HepG2 (cell line): ENCODE results near the gene GSDMA. TPM values are rescaled to one million over a fixed set of nuclear protein-coding genes. Genes with fewer than 3 reads are reported as not detected.

Experiments used
- ERF ChIP-seq: IDR thresholded peaks from 2 replicates; pipeline ENCODE4 v1.6.1; 2018; ENCODE audit warnings: missing biosample characterization, missing genetic modification reagents
- GZF1 ChIP-seq: sonication (generic); formaldehyde crosslinking; IDR thresholded peaks from 2 replicates; pipeline ENCODE4 v1.5.1; 2020; ENCODE audit warnings: mild to moderate bottlenecking, missing genetic modification reagents
- HMG20A ChIP-seq: IDR thresholded peaks from 2 replicates; pipeline ENCODE4 v1.6.1; 2016; ENCODE audit warnings: borderline replicate concordance
- HMGXB3 ChIP-seq: sonication (generic); formaldehyde crosslinking; IDR thresholded peaks from 2 replicates; pipeline ENCODE4 v1.4.0; 2020; ENCODE audit warnings: missing genetic modification reagents, borderline replicate concordance
- HNRNPL ChIP-seq: fragments of 200-400 bp; formaldehyde crosslinking; IDR thresholded peaks from 2 replicates; pipeline ENCODE4 v1.6.1; 2017; ENCODE audit warnings: mild to moderate bottlenecking, low read depth, low read length
- KDM5B ChIP-seq: sonication (generic); formaldehyde crosslinking; IDR thresholded peaks from 2 replicates; pipeline ENCODE4 v1.4.0; 2020; ENCODE audit warnings: missing genetic modification reagents, mild to moderate bottlenecking, borderline replicate concordance
- MAF1 ChIP-seq: sonication (generic); formaldehyde crosslinking; IDR thresholded peaks from 2 replicates; pipeline ENCODE4 v1.5.0; 2020; ENCODE audit warnings: missing genetic modification reagents, borderline replicate concordance
- NFKBIZ ChIP-seq: IDR thresholded peaks from 2 replicates; pipeline ENCODE4 v1.6.1; 2018; ENCODE audit warnings: missing genetic modification reagents, missing compliant biosample characterization
- PAXIP1 ChIP-seq: sonication (generic); formaldehyde crosslinking; conservative IDR thresholded peaks from 2 replicates; pipeline ENCODE4 v1.4.0; 2020; ENCODE audit warnings: mild to moderate bottlenecking, missing genetic modification reagents, moderate library complexity
- PCBP1 ChIP-seq: fragments of 200-400 bp; formaldehyde crosslinking; IDR thresholded peaks from 2 replicates; pipeline ENCODE4 v1.6.1; 2017; ENCODE audit warnings: mild to moderate bottlenecking, low read depth, low read length, borderline replicate concordance
- XRCC5 ChIP-seq: fragments of 200-400 bp; formaldehyde crosslinking; optimal IDR thresholded peaks from 2 replicates; pipeline ENCODE3; 2017; ENCODE audit warnings: mild to moderate bottlenecking, low read length
- YEATS2 ChIP-seq: sonication (generic); formaldehyde crosslinking; IDR thresholded peaks from 2 replicates; pipeline ENCODE4 v1.4.0; 2020; ENCODE audit warnings: missing genetic modification reagents, borderline replicate concordance
- ZBTB4 ChIP-seq: sonication (generic); formaldehyde crosslinking; IDR thresholded peaks from 2 replicates; pipeline ENCODE4 v1.4.0; 2020; ENCODE audit warnings: missing genetic modification reagents, mild to moderate bottlenecking, borderline replicate concordance
- ZNF224 ChIP-seq: sonication (generic); formaldehyde crosslinking; IDR thresholded peaks from 2 replicates; pipeline ENCODE4 v1.5.0; 2020; ENCODE audit warnings: mild to moderate bottlenecking, missing genetic modification reagents
- ZNF777 ChIP-seq: sonication (generic); formaldehyde crosslinking; IDR thresholded peaks from 2 replicates; pipeline ENCODE4 v1.4.0; 2020; ENCODE audit warnings: missing genetic modification reagents
- polyA plus RNA-seq, 8 experiments: library from polyadenylated mRNA; depleted of rRNA in 3 of 8; stranded (reverse) in 7 of 8; unstranded in 1 of 8; fragments of >200 nt; fragmentation: Illumina TruSeq in 4 of 8; extraction: Trizol in 4 of 8; gene quantifications; 2 replicates each; pipeline versions ENCODE4 v1.2.1 to v1.2.3, GENCODE V29; 2011 to 2016; ENCODE audit warnings: low read depth in 4 of 8, missing spikeins in 1 of 8, mixed read lengths in 1 of 8; ENCODE audit not compliant: insufficient read depth in 1 of 8
- total RNA-seq, 5 experiments: library from RNA; depleted of rRNA; stranded (reverse); fragments of >200 nt; fragmentation: Illumina TruSeq; extraction: Trizol; gene quantifications; 2 replicates each; pipeline ENCODE4 v1.2.3, GENCODE V29; 2016; ENCODE audit warnings: low read depth in 1 of 5

Gene GSDMA
- total and polyA plus RNA-seq, 2 of the 13 experiments (the other 11 are each of a cell fraction or from before 2014, with no cell fraction given), result not detected

GRCh38 chr17:40015005-40015997, 52.5 kb downstream of the GSDMA start, which contains the start of gene CSF3 (continued):
- TF ChIP-seq MAF1 (CRISPR knock-in tag) (no peak), NFKBIZ (CRISPR knock-in tag) (no peak), HNRNPL (peak; percentile 72), GZF1 (no peak), ZNF224 (CRISPR knock-in tag) (no peak), PAXIP1 (CRISPR knock-in tag) (no peak), ZBTB4 (CRISPR knock-in tag) (no peak), HMG20A (CRISPR knock-in tag) (no peak), ERF (CRISPR knock-in tag) (no peak), ZNF777 (CRISPR knock-in tag) (no peak), XRCC5 (no peak), YEATS2 (CRISPR knock-in tag) (no peak), HMGXB3 (CRISPR knock-in tag) (no peak), KDM5B (CRISPR knock-in tag) (peak; percentile 52; the same call in 1 of the 2 replicates), PCBP1 (no peak)
